ENCODE data around the gene ITPK1.
"Not testable (repeated sequence)": the region's sequence is repeated elsewhere in the genome, so short reads cannot be mapped to it uniquely, and the experiment has no call there.

The ITPK1 gene

GRCh38 chr14:93131257-93131820 is 15.6 kb upstream of the ITPK1 start:
- not testable (repeated sequence) for DNase-seq (ENCODE audit: low read depth in 2 of 2)

- DNase-seq (ENCODE audit: low read depth in 2 of 2): no peak
These were observed 13.2 kb upstream of the ITPK1 start for GRCh38 chr14:93128725-93129459.

GRCh38 chr14:93126111-93126510 is 10.4 kb upstream of the ITPK1 start:
- no peak for DNase-seq (ENCODE audit: low read depth in 2 of 2)

GRCh38 chr14:93122826-93123225 is 7.1 kb upstream of the ITPK1 start:
- no peak for DNase-seq (ENCODE audit: low read depth in 2 of 2)

- DNase-seq (ENCODE audit: low read depth in 2 of 2): no peak
These were observed 5.5 kb upstream of the ITPK1 start for GRCh38 chr14:93121030-93121834.

- no peak for DNase-seq (ENCODE audit: low read depth in 2 of 2)
These were observed 4.8 kb upstream of the ITPK1 start for GRCh38 chr14:93120517-93120916.

- DNase-seq (ENCODE audit: low read depth in 2 of 2): no peak
These were observed 1.0 kb upstream of the ITPK1 start for GRCh38 chr14:93116676-93117200.

GRCh38 chr14:93115069-93115820 is 480 bp downstream of the ITPK1 start:
- DNase-seq (ENCODE audit: low read depth in 2 of 2): peak; percentile 66 to 79

GRCh38 chr14:93114713-93115068 is 1.0 kb downstream of the ITPK1 start:
- DNase-seq (ENCODE audit: low read depth in 2 of 2): no peak

GRCh38 chr14:93114068-93114710 is 1.5 kb downstream of the ITPK1 start:
- no peak for DNase-seq (ENCODE audit: low read depth in 2 of 2)

- DNase-seq (ENCODE audit: low read depth in 2 of 2): no peak
These were observed 2.1 kb downstream of the ITPK1 start for GRCh38 chr14:93113678-93114067.

- DNase-seq (ENCODE audit: low read depth in 2 of 2): peak; percentile 60 to 66
These were observed 2.6 kb downstream of the ITPK1 start for GRCh38 chr14:93112891-93113677.

- not testable (repeated sequence) for DNase-seq (ENCODE audit: low read depth in 2 of 2)
These were observed 4.2 kb downstream of the ITPK1 start for GRCh38 chr14:93111541-93111940.

GRCh38 chr14:93110856-93111419 is 4.8 kb downstream of the ITPK1 start:
- DNase-seq (ENCODE audit: low read depth in 2 of 2): no peak

- DNase-seq (ENCODE audit: low read depth in 2 of 2): no peak
These were observed 5.9 kb downstream of the ITPK1 start for GRCh38 chr14:93109572-93110481.

- DNase-seq (ENCODE audit: low read depth in 2 of 2): no peak
These were observed 7.6 kb downstream of the ITPK1 start for GRCh38 chr14:93108105-93108504.

GRCh38 chr14:93107453-93107852 is 8.3 kb downstream of the ITPK1 start:
- no peak for DNase-seq (ENCODE audit: low read depth in 2 of 2)

GRCh38 chr14:93106541-93107156 is 9.1 kb downstream of the ITPK1 start:
- no peak for DNase-seq (ENCODE audit: low read depth in 2 of 2)

GRCh38 chr14:93105856-93106255 is 9.9 kb downstream of the ITPK1 start:
- DNase-seq (ENCODE audit: low read depth in 2 of 2): not testable (repeated sequence)
